Parathyroid adenoma (tissue), 2 donors: ENCODE results near the gene ADORA3.

ENCODE experiments used
- H2AFZ ChIP-seq: fragments of 300-600 bp; sonication (generic); one replicate; pipeline ENCODE4 v1.7.0; 2017; ENCODE audit warnings: antibody characterized with exemption, mild to moderate bottlenecking
- H3K27ac ChIP-seq: fragments of 300-600 bp; sonication (generic); one replicate; pipeline ENCODE4 v1.7.0; 2017
- H3K27me3 ChIP-seq: fragments of 300-600 bp; sonication (generic); one replicate; pipeline ENCODE4 v1.7.0; 2017; ENCODE audit warnings: low read length; ENCODE audit not compliant: control insufficient read depth, insufficient read depth
- H3K36me3 ChIP-seq: fragments of 300-600 bp; sonication (generic); one replicate; pipeline ENCODE4 v1.7.0; 2017; ENCODE audit warnings: low read length; ENCODE audit not compliant: control insufficient read depth, insufficient read depth
- H3K4me1 ChIP-seq: fragments of 300-600 bp; sonication (generic); one replicate; pipeline ENCODE4 v1.7.0; 2017; ENCODE audit warnings: control low read depth
- H3K4me2 ChIP-seq: fragments of 300-600 bp; sonication (generic); one replicate; pipeline ENCODE4 v1.7.0; 2017; ENCODE audit warnings: low read length
- H3K4me3 ChIP-seq: fragments of 300-600 bp; sonication (generic); one replicate; pipeline ENCODE4 v1.7.0; 2017; ENCODE audit warnings: low read depth, low read length
- H3K79me2 ChIP-seq: fragments of 300-600 bp; sonication (generic); one replicate; pipeline ENCODE4 v1.7.0; 2017; ENCODE audit warnings: control low read depth
- H3K9ac ChIP-seq: fragments of 300-600 bp; sonication (generic); one replicate; pipeline ENCODE4 v1.7.0; 2017; ENCODE audit warnings: mild to moderate bottlenecking
- H3K9me3 ChIP-seq: fragments of 300-600 bp; sonication (generic); one replicate; pipeline ENCODE4 v1.7.0; 2017; ENCODE audit warnings: low read length; ENCODE audit not compliant: control insufficient read depth
- TF ChIP-seq, protein P1 (sequence below): fragments of 300-600 bp; sonication (generic); IDR thresholded peaks from one replicate; pipeline ENCODE4 v1.7.0; 2017; ENCODE audit warnings: antibody characterized with exemption, mild to moderate bottlenecking
- donor health status: primary hyperparathyroidism.

The ADORA3 gene

DNA sequence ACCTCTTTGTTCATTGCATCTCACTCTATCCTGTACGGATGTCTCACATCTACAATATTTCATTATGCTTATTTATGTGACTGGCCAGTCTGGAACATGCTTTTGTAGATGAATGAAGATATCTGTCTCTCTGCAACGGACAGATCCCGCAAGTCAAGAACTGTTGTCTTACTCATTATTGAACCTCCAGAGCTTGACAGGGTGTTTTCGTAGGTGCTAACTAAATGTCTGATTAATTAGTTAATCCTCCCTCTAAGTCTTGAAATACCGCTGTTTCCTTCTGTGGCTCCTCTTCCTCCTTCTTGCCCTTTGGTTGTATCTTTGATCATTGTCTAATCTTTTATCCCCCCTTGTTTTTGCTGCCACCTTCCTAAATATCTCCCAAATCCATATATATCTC is 32.8 kb downstream of the ADORA3 start:
- H3K9ac ChIP-seq, result no peak overlapping the region
- H3K4me2 ChIP-seq, result no peak overlapping the region
- no peaks in the 10 kb centered on the region for H3K27me3 ChIP-seq
- H2AFZ ChIP-seq, result no peak overlapping the region
- TF ChIP-seq, protein P1, sequence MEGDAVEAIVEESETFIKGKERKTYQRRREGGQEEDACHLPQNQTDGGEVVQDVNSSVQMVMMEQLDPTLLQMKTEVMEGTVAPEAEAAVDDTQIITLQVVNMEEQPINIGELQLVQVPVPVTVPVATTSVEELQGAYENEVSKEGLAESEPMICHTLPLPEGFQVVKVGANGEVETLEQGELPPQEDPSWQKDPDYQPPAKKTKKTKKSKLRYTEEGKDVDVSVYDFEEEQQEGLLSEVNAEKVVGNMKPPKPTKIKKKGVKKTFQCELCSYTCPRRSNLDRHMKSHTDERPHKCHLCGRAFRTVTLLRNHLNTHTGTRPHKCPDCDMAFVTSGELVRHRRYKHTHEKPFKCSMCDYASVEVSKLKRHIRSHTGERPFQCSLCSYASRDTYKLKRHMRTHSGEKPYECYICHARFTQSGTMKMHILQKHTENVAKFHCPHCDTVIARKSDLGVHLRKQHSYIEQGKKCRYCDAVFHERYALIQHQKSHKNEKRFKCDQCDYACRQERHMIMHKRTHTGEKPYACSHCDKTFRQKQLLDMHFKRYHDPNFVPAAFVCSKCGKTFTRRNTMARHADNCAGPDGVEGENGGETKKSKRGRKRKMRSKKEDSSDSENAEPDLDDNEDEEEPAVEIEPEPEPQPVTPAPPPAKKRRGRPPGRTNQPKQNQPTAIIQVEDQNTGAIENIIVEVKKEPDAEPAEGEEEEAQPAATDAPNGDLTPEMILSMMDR, result no peak
- H3K4me1 ChIP-seq, result peaks cover 8% of the 10 kb centered on the region
- H3K4me3 ChIP-seq, result no peak overlapping the region
- no peaks in the 10 kb centered on the region for H3K79me2 ChIP-seq
- H3K36me3 ChIP-seq, result no peaks in the 10 kb centered on the region
- H3K27ac ChIP-seq, result peak overlapping the region; percentile 36
- no peaks in the 10 kb centered on the region for H3K9me3 ChIP-seq

GRCh38 chr1:111469539-111469938 is 33.9 kb downstream of the ADORA3 start:
- no peak overlapping the region for H3K4me2 ChIP-seq
- H2AFZ ChIP-seq, result no peak overlapping the region
- H3K4me1 ChIP-seq, result peaks cover 8% of the 10 kb centered on the region
- no peaks in the 10 kb centered on the region for H3K27me3 ChIP-seq
- no peak overlapping the region for H3K9ac ChIP-seq
- no peaks in the 10 kb centered on the region for H3K36me3 ChIP-seq
- H3K9me3 ChIP-seq, result no peaks in the 10 kb centered on the region
- TF ChIP-seq, protein P1, result no peak
- no peaks in the 10 kb centered on the region for H3K79me2 ChIP-seq
- H3K4me3 ChIP-seq, result no peak overlapping the region
- H3K27ac ChIP-seq, result no peak overlapping the region

DNA sequence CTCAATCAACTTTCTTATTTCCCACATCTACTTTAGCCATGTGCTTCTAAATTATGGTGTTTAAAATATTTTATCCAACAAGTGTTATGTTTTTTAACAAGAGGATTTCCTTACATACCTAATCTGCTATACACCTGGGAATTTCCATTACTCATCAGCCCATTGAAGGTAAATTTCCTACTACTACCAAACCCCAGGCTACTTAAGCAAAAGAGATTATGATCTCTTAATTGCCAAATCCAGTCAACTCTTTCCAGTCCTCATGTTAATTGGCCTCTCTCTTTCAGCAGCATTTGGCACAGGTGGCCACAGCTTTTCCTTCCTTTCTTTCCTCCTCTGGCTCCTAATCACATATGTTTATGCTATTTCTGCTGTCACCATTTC is 34.7 kb downstream of the ADORA3 start:
- Histone ChIP-seq H3K79me2 (no peaks in the 10 kb centered on the region), H3K4me1 (peaks cover 8% of the 10 kb centered on the region), H3K4me3 (no peak overlapping the region), H3K4me2 (no peak overlapping the region), H3K9ac (no peak overlapping the region), H2AFZ (no peak overlapping the region), H3K36me3 (no peaks in the 10 kb centered on the region), H3K27ac (no peak overlapping the region), H3K9me3 (no peaks in the 10 kb centered on the region), H3K27me3 (no peaks in the 10 kb centered on the region)
- TF ChIP-seq, protein P1, result no peak

DNA sequence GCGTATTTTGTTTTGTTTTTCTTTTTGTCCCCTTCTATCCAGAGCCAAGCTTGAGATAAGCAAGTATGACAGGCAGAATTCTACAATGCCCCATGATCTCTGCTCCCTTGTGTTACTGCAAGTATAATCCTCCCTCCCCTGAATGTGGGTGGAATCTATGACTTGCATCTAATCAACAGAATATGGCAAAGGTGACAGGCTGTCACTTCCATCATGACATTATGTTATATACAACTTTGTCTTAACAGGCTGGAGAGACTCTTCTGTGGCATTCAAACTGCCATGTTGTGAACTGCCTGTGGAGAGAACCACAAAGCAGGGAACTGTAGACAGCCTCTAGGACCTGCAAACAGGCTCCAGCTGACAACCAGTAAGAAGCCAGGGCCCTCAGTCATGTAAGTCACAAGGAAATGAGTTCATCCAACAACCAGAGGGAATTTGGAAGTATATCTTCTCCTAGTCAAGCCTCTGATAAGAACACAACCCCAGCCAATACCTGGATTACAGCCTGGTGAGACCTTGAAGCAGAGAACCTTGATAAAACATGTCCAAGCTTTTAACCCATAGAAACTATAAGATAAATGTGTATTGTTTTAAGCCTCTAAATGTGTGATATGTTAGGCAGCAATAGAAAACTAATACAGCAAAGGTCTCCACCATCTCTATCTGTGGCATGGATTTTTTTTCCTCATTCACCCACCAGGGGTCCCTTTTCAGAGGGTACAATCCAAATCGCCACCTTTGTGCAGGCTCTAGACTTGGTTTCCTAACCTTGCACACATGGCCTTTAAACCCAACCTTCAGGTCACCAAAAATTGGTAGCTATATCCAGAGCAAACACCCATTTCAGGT is 35.3 kb downstream of the ADORA3 start:
- Histone ChIP-seq H3K9ac (no peak overlapping the region), H2AFZ (no peak overlapping the region), H3K36me3 (no peaks in the 10 kb centered on the region), H3K4me3 (no peak overlapping the region), H3K27me3 (no peaks in the 10 kb centered on the region), H3K9me3 (no peaks in the 10 kb centered on the region), H3K79me2 (no peaks in the 10 kb centered on the region), H3K27ac (no peak overlapping the region), H3K4me2 (no peak overlapping the region), H3K4me1 (peaks cover 8% of the 10 kb centered on the region)
- TF ChIP-seq, protein P1, result no peak

- H3K79me2 ChIP-seq, result no peaks in the 10 kb centered on the region
- no peak overlapping the region for H3K27ac ChIP-seq
- no peaks in the 10 kb centered on the region for H3K27me3 ChIP-seq
- no peak overlapping the region for H3K4me3 ChIP-seq
- no peak overlapping the region for H3K9ac ChIP-seq
- no peak overlapping the region for H2AFZ ChIP-seq
- TF ChIP-seq, protein P1, result no peak
- no peak overlapping the region for H3K4me2 ChIP-seq
- H3K9me3 ChIP-seq, result no peaks in the 10 kb centered on the region
- no peaks in the 10 kb centered on the region for H3K36me3 ChIP-seq
- H3K4me1 ChIP-seq, result peaks cover 8% of the 10 kb centered on the region
These were observed 37.0 kb downstream of the ADORA3 start for GRCh38 chr1:111466480-111466879.
